GM12878 (cell line): ENCODE measurements around the gene SLC5A1. TPM values are rescaled to one million over a fixed set of nuclear protein-coding genes. Genes with fewer than 3 reads are reported as not detected.
"Not testable (repeated sequence)": the region's sequence is repeated elsewhere in the genome, so short reads cannot be mapped to it uniquely, and the experiment has no call there.

Experiments used
- ATAC-seq: fragments of 200-7000 bp; cut with Tn5 transposase; 3 replicates; pipeline ENCODE4 v1.9.1; 2020; ENCODE audit warnings: mild to moderate bottlenecking, moderate library complexity
- BruUV-seq: library from RNA; stranded (reverse); fragments of 400-500 nt; replicated peaks from 2 replicates; lab custom pipeline; 2021; lab: Mats Ljungman, UMichigan
- CTCF ChIA-PET: fragments of 300-600 bp; sonication (Branson Sonifier 250); formaldehyde crosslinking; extraction: SDS; loops from one replicate; lab custom pipeline; 2021; ENCODE audit warnings: inconsistent platforms; lab: Yijun Ruan, JAX
- POLR2A ChIA-PET: fragments of 350-600 bp; formaldehyde crosslinking; extraction: SDS; loops from one replicate; lab custom pipeline; 2021; ENCODE audit warnings: inconsistent platforms; lab: Charles Lee
- RAD21 ChIA-PET: fragments of 300-600 bp; sonication (Branson Sonifier 250); formaldehyde crosslinking; loops from one replicate; lab custom pipeline; 2023; ENCODE audit warnings: antibody characterized with exemption; ENCODE audit not compliant: unreplicated experiment; lab: Charles Lee
- SMC1A ChIA-PET: fragments of 300-600 bp; sonication (Branson Sonifier 250); formaldehyde crosslinking; loops from one replicate; lab custom pipeline; 2023; ENCODE audit not compliant: unreplicated experiment, uncharacterized antibody; lab: Charles Lee
- DNase-seq: peaks from one replicate; pipeline ENCODE4 v3.0.0-alpha.2; 2011; ENCODE audit warnings: low read depth, low spot score
- FAIRE-seq: peaks from 3 replicates; lab custom pipeline; 2011; peaks lifted over from hg19 to GRCh38; lab: Jason Lieb, UNC
- H2AFZ ChIP-seq: 2 replicates; pipeline ENCODE4 v1.6.0; 2011; ENCODE audit warnings: low read depth, low read length, control low read depth; ENCODE audit not compliant: control insufficient read depth
- H3K27ac ChIP-seq: 2 replicates; pipeline ENCODE4 v1.5.1; 2011; ENCODE audit warnings: control low read depth; ENCODE audit not compliant: control insufficient read depth, insufficient read depth
- H3K27me3 ChIP-seq, 2 experiments: replicated peaks in 1 of 2; 2 replicates each; pipeline versions ENCODE4 v1.6.0 to v1.6.1; 2011; ENCODE audit warnings: low read length in 1 of 2; ENCODE audit not compliant: control insufficient read depth in 2 of 2, insufficient read depth in 2 of 2
- H3K36me3 ChIP-seq, 2 experiments: 2 replicates each; pipeline ENCODE4 v1.5.1; 2011; ENCODE audit warnings: low read length in 1 of 2; ENCODE audit not compliant: control insufficient read depth in 2 of 2, insufficient read depth in 2 of 2
- H3K4me1 ChIP-seq: 2 replicates; pipeline ENCODE4 v1.6.1; 2011; ENCODE audit warnings: mild to moderate bottlenecking, low read length, moderate library complexity, mixed read lengths; ENCODE audit not compliant: control insufficient read depth, insufficient read depth
- H3K4me2 ChIP-seq: 2 replicates; pipeline ENCODE4 v1.6.0; 2011; ENCODE audit warnings: control low read depth; ENCODE audit not compliant: control insufficient read depth, insufficient read depth
- H3K4me3 ChIP-seq: fragments of 200-600 bp; sonication (generic); 2 replicates; pipeline ENCODE4 v1.5.1; 2016
- H3K79me2 ChIP-seq: 2 replicates; pipeline ENCODE4 v1.6.0; 2011; ENCODE audit warnings: low read length; ENCODE audit not compliant: control insufficient read depth, insufficient read depth
- H3K9ac ChIP-seq: 2 replicates; pipeline ENCODE4 v1.8.0; 2011; ENCODE audit warnings: low read length, control low read depth, mixed read lengths; ENCODE audit not compliant: control insufficient read depth, insufficient read depth
- H3K9me3 ChIP-seq: replicated peaks from 3 replicates; pipeline ENCODE4 v1.5.1; 2011; ENCODE audit warnings: mild to moderate bottlenecking, low read length; ENCODE audit not compliant: control insufficient read depth, insufficient read depth
- H4K20me1 ChIP-seq: 2 replicates; pipeline ENCODE4 v1.6.0; 2011; ENCODE audit not compliant: control insufficient read depth, insufficient read depth
- WGBS: methylation state at CpG from one replicate; pipeline ENCODE4 v1.1.6; 2016; ENCODE audit warnings: low lambda C conversion rate; ENCODE audit not compliant: insufficient replicate concordance, insufficient coverage; ENCODE audit errors: missing lambda C conversion rate; 5-methylcytosine and 5-hydroxymethylcytosine counted together
- in situ Hi-C: fragments of 300-500 bp; cut with MboI; formaldehyde crosslinking; loops from 9 replicates; pipeline ENCODE4 v1.14.3; 2018; ENCODE audit warnings: mixed read lengths
- intact Hi-C: fragments of 100-400 bp; cut with micrococcal nuclease; formaldehyde crosslinking; loops from one replicate; pipeline ENCODE4 v1.14.2; 2022; ENCODE audit not compliant: unreplicated experiment
- polyA plus RNA-seq, 11 experiments: library from polyadenylated mRNA; depleted of rRNA in 4 of 11; unstranded in 6 of 11; stranded (reverse) in 5 of 11; fragments of >200 nt; fragmentation: Nextera tagmentation in 4 of 11; fragmentation: Illumina TruSeq in 1 of 11; extraction: Ambion mirVana in 4 of 11; extraction: Trizol in 1 of 11; gene quantifications; 1 replicate in 1 of 11; 2 replicates in 10 of 11; pipeline versions ENCODE4 v1.2.1 to v1.2.3, GENCODE V29; 2011 to 2016; ENCODE audit warnings: inconsistent platforms in 2 of 11, missing spikeins in 2 of 11, low read depth in 1 of 11
- total RNA-seq, 4 experiments: library from RNA; depleted of rRNA in 3 of 4; stranded (reverse); fragments of >200 nt in 3 of 4; fragmentation: Illumina TruSeq in 1 of 4; extraction: Trizol in 1 of 4; gene quantifications; 2 replicates each; pipeline versions ENCODE4 v1.2.1 to v1.2.3, GENCODE V29; 2013 to 2021

The SLC5A1 gene
- total and polyA plus RNA-seq, 10 of the 15 experiments (the other 5 are each of a cell fraction or from before 2014, with no cell fraction given), result 0.01 TPM; not detected in 9

- ATAC-seq, SMC1A ChIA-PET, H3K27ac ChIP-seq, H4K20me1 ChIP-seq, in situ Hi-C loops, H2AFZ ChIP-seq, H3K9me3 ChIP-seq, DNase-seq, H3K79me2 ChIP-seq, intact Hi-C loops, H3K27me3 ChIP-seq, H3K4me2 ChIP-seq, RAD21 ChIA-PET, CTCF ChIA-PET, FAIRE-seq, POLR2A ChIA-PET, H3K9ac ChIP-seq, H3K36me3 ChIP-seq, H3K4me1 ChIP-seq, H3K4me3 ChIP-seq, BruUV-seq: not testable (repeated sequence)
- WGBS, result 79% methylated on average over 3 of the region's 3 CpGs
These were observed 92.9 kb downstream of the SLC5A1 start for GRCh38 chr22:32135958-32136357.

DNA sequence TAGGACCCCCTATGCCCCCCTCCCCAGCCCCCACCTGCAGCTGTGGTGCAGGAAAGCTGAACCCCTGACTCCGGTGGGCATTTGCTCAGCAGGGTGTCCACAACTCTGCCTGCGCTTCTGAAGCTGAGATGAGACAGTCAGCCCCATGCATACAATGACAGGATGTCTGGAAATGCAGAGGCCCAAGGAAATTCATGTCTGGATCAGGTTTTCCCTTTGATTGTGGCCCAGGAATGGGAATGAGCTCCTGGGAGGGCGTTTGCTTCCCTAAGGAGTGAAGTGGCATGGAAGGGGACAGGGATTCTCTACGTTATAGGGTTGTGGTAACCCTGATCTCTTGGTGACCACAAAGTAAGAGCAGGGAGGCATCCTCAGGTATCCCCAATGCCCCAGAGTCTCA, 93.8 kb downstream of the SLC5A1 start:
- H3K79me2 ChIP-seq, ATAC-seq, H2AFZ ChIP-seq, DNase-seq, H3K4me2 ChIP-seq, POLR2A ChIA-PET, FAIRE-seq, H4K20me1 ChIP-seq, in situ Hi-C loops, H3K4me1 ChIP-seq, H3K4me3 ChIP-seq, SMC1A ChIA-PET, H3K27ac ChIP-seq, H3K9me3 ChIP-seq, H3K36me3 ChIP-seq, intact Hi-C loops, H3K27me3 ChIP-seq, RAD21 ChIA-PET, H3K9ac ChIP-seq, BruUV-seq: not testable (repeated sequence)
- 71% methylated on average over 4 of the region's 4 CpGs for WGBS
- CTCF ChIA-PET, result interaction anchor here (0.6 kb wide), 1 partner anchor 169 kb away, joined by 3 read pairs; no protein-coding TSS in a partner anchor
